ENCODE results near the gene SEMA6B. TPM values are rescaled to one million over a fixed set of nuclear protein-coding genes. Genes with fewer than 3 reads are reported as not detected.

SEMA6B gene
- total RNA-seq, 1 experiment from 2014 or later, result 5.7 TPM

DNA sequence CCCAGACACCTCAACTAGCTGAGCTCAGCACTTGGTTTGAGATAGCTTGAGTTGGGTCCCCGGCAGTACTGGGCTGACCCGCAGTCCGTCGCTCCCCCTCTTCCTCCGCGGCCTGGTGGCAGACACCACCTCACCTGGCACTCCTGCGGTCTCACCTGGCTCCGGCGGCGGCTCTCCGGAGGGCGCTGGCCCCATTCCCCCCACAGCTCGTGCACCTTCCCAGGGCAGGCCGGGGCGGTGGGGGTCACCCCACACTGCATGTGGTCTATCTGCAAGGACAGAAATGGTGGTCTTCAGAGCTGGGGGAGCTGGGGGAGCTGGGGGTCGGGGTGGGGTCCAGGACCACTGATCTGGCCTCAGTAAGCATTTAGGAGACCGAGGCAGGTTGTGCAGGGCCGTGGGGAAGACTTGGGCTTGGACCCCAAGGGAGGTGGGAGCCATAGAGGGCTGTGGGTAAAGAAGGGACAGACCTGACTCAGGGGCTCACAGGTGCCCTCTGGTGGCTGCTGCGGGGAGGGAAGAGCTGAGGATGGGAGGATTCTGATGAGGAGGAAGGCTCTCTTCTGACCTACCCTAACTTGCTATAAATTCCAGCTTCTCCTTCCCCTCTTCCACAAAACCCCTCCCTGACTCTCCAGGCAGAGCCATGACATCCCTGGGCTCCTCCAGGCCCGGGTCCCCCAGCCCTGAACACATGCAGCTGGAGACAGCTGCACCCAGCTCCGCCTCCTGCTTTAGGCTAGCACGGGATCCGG, 34.5 kb downstream of the SEMA6B start:
- H3K27ac ChIP-seq (ENCODE audit: low read length), result no peak overlapping the region
- TF ChIP-seq, protein P1, sequence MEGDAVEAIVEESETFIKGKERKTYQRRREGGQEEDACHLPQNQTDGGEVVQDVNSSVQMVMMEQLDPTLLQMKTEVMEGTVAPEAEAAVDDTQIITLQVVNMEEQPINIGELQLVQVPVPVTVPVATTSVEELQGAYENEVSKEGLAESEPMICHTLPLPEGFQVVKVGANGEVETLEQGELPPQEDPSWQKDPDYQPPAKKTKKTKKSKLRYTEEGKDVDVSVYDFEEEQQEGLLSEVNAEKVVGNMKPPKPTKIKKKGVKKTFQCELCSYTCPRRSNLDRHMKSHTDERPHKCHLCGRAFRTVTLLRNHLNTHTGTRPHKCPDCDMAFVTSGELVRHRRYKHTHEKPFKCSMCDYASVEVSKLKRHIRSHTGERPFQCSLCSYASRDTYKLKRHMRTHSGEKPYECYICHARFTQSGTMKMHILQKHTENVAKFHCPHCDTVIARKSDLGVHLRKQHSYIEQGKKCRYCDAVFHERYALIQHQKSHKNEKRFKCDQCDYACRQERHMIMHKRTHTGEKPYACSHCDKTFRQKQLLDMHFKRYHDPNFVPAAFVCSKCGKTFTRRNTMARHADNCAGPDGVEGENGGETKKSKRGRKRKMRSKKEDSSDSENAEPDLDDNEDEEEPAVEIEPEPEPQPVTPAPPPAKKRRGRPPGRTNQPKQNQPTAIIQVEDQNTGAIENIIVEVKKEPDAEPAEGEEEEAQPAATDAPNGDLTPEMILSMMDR (IDR thresholded peaks at IDR 0.05), result peak; percentile 89
- TF ChIP-seq, protein P2, sequence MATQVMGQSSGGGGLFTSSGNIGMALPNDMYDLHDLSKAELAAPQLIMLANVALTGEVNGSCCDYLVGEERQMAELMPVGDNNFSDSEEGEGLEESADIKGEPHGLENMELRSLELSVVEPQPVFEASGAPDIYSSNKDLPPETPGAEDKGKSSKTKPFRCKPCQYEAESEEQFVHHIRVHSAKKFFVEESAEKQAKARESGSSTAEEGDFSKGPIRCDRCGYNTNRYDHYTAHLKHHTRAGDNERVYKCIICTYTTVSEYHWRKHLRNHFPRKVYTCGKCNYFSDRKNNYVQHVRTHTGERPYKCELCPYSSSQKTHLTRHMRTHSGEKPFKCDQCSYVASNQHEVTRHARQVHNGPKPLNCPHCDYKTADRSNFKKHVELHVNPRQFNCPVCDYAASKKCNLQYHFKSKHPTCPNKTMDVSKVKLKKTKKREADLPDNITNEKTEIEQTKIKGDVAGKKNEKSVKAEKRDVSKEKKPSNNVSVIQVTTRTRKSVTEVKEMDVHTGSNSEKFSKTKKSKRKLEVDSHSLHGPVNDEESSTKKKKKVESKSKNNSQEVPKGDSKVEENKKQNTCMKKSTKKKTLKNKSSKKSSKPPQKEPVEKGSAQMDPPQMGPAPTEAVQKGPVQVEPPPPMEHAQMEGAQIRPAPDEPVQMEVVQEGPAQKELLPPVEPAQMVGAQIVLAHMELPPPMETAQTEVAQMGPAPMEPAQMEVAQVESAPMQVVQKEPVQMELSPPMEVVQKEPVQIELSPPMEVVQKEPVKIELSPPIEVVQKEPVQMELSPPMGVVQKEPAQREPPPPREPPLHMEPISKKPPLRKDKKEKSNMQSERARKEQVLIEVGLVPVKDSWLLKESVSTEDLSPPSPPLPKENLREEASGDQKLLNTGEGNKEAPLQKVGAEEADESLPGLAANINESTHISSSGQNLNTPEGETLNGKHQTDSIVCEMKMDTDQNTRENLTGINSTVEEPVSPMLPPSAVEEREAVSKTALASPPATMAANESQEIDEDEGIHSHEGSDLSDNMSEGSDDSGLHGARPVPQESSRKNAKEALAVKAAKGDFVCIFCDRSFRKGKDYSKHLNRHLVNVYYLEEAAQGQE (IDR thresholded peaks at IDR 0.05; ENCODE audit: insufficient read depth in 1 of 2, low read depth in 2 of 2, low read length in 1 of 2), result no peak
- no TSS peak for BruUV-seq (replicated peaks)
- ATAC-seq (peak; percentile 80), DNase-seq (ENCODE audit: low read depth, low spot score) (peak; percentile 33)
- in situ Hi-C loops (cut with HindIII; ENCODE audit: low pct_unique_long_range_greater_than_20kb, low sequenced_read_pairs), result no loop called here
- no peaks in the 10 kb centered on the region for H3K27me3 ChIP-seq (ENCODE audit: control insufficient read depth, insufficient read depth, low read length)
- H3K4me1 ChIP-seq (ENCODE audit: control insufficient read depth, insufficient read depth, low read length), result no peaks in the 10 kb centered on the region
- no peaks in the 10 kb centered on the region for H3K9me3 ChIP-seq (ENCODE audit: control insufficient read depth, insufficient read depth, low read depth, low read length)
- CTCF ChIA-PET, result interaction anchor here (0.5 to 1.0 kb wide), 8 partner anchors 8 to 801 kb away, joined by 3 to 11 read pairs (median 4); partner anchors contain the start of genes HDGFL2 and PLIN5
- POLR2A ChIA-PET, result no interaction called here
- H3K36me3 ChIP-seq (ENCODE audit: control insufficient read depth, insufficient read depth, low read length), result no peaks in the 10 kb centered on the region
- intact Hi-C loops (cut with micrococcal nuclease; ENCODE audit: unreplicated experiment), result no loop called here
- H3K4me3 ChIP-seq (ENCODE audit: low read depth in 2 of 2, low read length in 2 of 2), result no peak overlapping the region

DNA sequence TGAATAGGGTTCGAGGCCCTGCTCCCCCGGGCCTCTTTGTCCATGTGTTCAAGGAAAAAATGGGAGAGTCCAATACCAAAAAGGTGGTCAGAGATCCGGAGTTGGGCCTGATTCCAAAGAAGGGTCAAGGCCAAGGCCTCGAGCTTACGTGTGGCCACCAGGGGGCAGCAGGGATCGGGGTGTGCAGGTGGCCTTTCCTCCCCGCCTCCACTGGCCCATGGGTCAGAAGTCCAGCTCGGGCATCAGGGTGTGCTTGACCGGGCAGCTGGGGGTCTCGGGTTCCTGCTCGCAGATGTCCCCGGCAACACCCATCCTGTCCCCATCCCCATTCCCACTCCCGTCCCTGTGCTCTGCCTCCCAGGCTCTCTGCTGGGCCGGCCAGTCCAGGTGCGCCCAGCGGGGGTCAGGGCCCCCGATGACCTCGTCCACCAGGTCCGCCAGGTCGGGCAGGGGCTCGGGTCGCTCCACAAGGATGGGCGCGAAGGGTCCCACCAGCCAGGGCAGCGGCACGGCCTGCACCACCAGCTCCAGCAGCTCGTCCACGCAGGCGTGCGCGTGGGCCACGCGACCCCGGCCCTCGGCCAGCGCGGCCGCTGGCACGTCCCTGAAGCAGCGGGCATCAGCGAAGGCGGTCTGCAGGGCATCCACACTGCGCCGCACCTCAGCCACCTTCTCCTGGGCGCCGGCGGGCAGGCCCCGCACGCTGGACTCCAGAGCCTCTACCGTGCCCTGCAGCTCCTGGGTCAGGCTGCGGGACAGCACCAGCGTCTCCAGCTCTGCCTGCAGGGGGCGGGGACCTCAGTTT, 36.0 kb downstream of the SEMA6B start:
- DNase-seq (ENCODE audit: low read depth, low spot score) (peak; percentile 20), ATAC-seq (no peak)
- ChIA-PET POLR2A (no interaction called here), CTCF (interaction anchor here (0.5 to 1.4 kb wide), 7 partner anchors 11 to 230 kb away, joined by 3 to 9 read pairs (median 4); partner anchors contain the start of gene PLIN5)
- Histone ChIP-seq H3K9me3 (ENCODE audit: control insufficient read depth, insufficient read depth, low read depth, low read length) (no peaks in the 10 kb centered on the region), H3K27ac (ENCODE audit: low read length) (no peak overlapping the region), H3K36me3 (ENCODE audit: control insufficient read depth, insufficient read depth, low read length) (no peaks in the 10 kb centered on the region), H3K4me1 (ENCODE audit: control insufficient read depth, insufficient read depth, low read length) (peaks cover 4% of the 10 kb centered on the region; the same call in 1 of the 2 replicates), H3K4me3 (ENCODE audit: low read depth in 2 of 2, low read length in 2 of 2) (no peak overlapping the region), H3K27me3 (ENCODE audit: control insufficient read depth, insufficient read depth, low read length) (no peaks in the 10 kb centered on the region)
- in situ Hi-C loops (cut with HindIII; ENCODE audit: low pct_unique_long_range_greater_than_20kb, low sequenced_read_pairs) (no loop called here), intact Hi-C loops (cut with micrococcal nuclease; ENCODE audit: unreplicated experiment) (no loop called here)
- BruUV-seq (replicated peaks), result no TSS peak
- TF ChIP-seq, protein P1 (IDR thresholded peaks at IDR 0.05), result peak; percentile 86
- TF ChIP-seq TCF7L2 (IDR thresholded peaks at IDR 0.05; ENCODE audit: low read depth, low read length), result no peak

Measured in Panc1 (cell line).